Measurements from ENCODE around the gene ANGPTL7.
"Not testable (repeated sequence)": the region's sequence is repeated elsewhere in the genome, so short reads cannot be mapped to it uniquely, and the experiment has no call there.

Gene ANGPTL7

DNA sequence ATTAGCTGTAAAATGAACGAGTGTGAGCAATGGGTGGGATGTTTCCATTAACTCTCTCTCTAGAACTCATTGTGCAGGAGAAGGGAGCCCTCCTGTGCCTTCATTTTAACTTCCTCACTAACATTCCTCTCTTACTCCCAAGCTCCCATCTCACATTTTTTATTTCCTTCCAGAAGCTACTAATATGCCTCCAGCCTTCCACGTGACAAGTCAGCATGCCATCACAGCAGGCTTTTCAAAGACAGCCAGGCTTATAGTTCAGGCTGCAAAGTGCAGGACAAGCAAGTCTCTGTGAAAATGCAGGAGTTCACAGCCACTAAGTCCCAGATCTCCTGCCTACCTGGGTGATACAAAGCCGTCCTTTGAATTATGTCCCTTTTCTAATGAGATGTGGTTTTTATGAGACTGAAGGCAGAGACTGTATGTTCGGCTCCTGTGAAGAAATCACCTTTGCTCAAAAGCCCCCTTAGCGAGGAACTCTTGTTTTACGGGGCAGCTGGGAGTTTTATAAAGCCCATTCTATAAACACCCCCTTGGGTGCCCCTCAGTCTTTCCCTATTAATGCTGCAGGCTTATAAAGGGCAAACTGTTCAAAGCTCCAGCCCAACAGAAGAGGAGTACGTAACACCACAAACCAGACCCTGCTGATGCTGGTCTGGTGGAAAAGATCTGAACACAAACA is 14.8 kb upstream of the ANGPTL7 start:
- H3K27me3 Mint-ChIP-seq (ENCODE audit: low read depth, poor library complexity), result peaks cover 11% of the 10 kb centered on the region

DNA sequence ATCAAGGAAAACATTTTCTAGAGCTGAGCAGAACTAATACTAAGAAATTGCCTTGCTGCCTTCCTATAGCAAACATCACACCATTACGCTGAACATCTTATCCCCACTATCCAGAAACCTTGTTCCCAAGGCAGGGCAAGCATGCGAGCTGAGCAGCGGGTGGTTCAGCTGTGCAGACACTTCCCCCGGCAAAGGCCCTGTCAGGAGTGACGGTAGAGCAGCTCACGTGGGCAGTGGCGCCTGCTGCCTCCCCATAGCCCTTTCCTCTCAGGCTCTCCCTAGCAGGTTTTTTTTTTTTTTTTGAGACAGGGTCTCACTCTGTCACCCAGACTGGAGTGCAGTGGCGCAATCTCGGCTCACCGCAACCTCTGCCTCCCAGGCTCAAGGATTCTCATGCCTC is 13.7 kb upstream of the ANGPTL7 start:
- Mint-ChIP-seq H3K4me3 (no peak overlapping the region), H3K27me3 (ENCODE audit: low read depth, poor library complexity) (peaks cover 11% of the 10 kb centered on the region), H3K27ac (peak overlapping the region; percentile 36), H3K36me3 (ENCODE audit: low read depth) (peaks cover 16% of the 10 kb centered on the region), H3K4me1 (peaks cover 37% of the 10 kb centered on the region), H3K9me3 (no peaks in the 10 kb centered on the region)
- TF ChIP-seq, protein P1, sequence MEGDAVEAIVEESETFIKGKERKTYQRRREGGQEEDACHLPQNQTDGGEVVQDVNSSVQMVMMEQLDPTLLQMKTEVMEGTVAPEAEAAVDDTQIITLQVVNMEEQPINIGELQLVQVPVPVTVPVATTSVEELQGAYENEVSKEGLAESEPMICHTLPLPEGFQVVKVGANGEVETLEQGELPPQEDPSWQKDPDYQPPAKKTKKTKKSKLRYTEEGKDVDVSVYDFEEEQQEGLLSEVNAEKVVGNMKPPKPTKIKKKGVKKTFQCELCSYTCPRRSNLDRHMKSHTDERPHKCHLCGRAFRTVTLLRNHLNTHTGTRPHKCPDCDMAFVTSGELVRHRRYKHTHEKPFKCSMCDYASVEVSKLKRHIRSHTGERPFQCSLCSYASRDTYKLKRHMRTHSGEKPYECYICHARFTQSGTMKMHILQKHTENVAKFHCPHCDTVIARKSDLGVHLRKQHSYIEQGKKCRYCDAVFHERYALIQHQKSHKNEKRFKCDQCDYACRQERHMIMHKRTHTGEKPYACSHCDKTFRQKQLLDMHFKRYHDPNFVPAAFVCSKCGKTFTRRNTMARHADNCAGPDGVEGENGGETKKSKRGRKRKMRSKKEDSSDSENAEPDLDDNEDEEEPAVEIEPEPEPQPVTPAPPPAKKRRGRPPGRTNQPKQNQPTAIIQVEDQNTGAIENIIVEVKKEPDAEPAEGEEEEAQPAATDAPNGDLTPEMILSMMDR (IDR thresholded peaks at IDR 0.05), result no peak
- DNase-seq, result no peak

More for the DNA sequence above, 14.8 kb upstream of the ANGPTL7 start:
- DNase-seq, result no peak
- Mint-ChIP-seq H3K4me3 (no peak overlapping the region), H3K9me3 (no peaks in the 10 kb centered on the region), H3K27ac (peak overlapping the region; percentile 57), H3K36me3 (ENCODE audit: low read depth) (peaks cover 11% of the 10 kb centered on the region), H3K4me1 (peaks cover 28% of the 10 kb centered on the region)
- TF ChIP-seq, protein P1 (IDR thresholded peaks at IDR 0.05), result no peak

DNA sequence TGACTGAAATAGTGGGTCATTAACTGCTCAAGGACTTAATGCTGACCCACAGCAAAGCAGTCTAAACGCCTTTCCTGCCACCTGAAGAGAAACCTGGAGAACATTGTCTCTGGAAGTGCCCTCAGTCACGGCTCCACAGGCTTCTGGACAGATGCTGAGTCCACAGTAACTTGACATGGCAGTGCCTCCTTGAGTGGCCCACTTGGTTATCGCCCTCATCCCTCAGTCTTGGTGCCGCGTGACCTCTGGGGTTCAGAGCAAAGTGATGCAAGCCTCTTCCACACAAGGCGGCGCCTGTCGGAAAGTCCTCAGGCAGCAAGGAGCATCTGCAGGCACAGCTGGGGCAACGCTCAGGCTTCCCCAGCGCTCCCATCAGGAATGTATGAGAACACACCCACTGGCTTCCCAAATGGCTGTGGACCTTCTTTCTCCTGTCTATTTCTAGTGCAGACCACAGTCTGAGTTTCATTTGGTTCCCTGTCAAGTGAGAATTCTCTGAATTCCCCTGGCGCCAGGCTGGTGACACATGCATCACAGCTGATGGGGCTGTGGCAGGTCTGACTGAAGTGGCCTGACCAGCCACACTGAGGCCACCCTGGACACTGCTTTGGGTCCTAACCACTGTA is 13.0 kb upstream of the ANGPTL7 start:
- Mint-ChIP-seq H3K27ac (peak overlapping the region; percentile 36), H3K9me3 (no peaks in the 10 kb centered on the region), H3K4me1 (peaks cover 38% of the 10 kb centered on the region), H3K4me3 (no peak overlapping the region), H3K27me3 (ENCODE audit: low read depth, poor library complexity) (peaks cover 11% of the 10 kb centered on the region), H3K36me3 (ENCODE audit: low read depth) (peaks cover 23% of the 10 kb centered on the region)
- TF ChIP-seq, protein P1 (IDR thresholded peaks at IDR 0.05), result no peak
- DNase-seq, result no peak

DNA sequence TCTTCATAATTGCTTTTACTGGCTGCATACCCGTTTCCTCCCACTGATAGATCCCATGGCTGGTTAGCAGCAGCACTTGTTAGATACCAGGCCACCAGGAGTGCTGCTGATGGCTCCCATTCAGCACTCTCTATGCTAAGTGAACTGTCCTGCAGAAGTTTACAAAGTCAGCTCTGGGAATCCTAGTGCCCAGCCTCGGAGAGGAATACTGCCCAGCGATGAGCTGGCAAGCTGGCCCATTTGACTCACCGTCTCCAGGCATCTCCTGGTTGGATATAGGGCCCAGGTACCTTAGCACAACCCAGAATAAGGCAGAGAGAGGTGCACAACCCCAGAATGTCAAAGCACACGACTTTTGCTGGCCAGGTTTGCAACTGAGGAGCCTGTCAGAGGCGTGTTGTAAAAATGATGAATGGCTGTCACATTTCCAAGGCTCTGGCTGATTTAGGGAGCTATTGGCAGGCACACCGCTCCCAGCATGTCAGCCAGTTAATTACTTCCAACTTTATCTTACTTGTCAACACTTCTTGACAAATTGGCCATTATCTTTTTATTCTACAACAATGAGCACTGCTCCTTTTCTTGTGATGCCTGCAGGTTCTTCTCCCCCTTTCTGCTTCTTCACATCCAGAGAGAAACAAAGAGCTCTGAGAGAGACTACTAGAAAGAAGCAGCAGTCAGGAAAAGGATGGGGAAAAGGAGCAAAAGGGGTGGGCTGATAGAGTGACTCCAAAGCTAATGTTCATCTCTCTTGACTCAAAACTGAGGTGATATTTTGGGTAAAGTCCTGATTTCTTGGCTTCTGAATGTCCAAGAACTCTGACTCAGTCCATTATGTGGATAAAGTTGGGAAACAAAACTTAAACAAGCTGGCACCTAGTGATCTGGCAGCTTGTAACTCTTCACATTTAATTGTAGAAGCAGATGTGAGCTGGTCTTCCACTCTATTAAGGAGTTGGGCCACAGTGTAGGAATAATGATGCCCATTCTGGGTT is 10.8 kb upstream of the ANGPTL7 start:
- H3K36me3 Mint-ChIP-seq (ENCODE audit: low read depth), result peaks cover 34% of the 10 kb centered on the region
- no peaks in the 10 kb centered on the region for H3K9me3 Mint-ChIP-seq
- peak overlapping the region; percentile 12 for H3K27ac Mint-ChIP-seq
- H3K27me3 Mint-ChIP-seq (ENCODE audit: low read depth, poor library complexity), result peaks cover 8% of the 10 kb centered on the region
- TF ChIP-seq, protein P1 (IDR thresholded peaks at IDR 0.05), result no peak
- H3K4me3 Mint-ChIP-seq, result no peak overlapping the region
- peaks cover 38% of the 10 kb centered on the region for H3K4me1 Mint-ChIP-seq
- DNase-seq, result peak; percentile 37

DNA sequence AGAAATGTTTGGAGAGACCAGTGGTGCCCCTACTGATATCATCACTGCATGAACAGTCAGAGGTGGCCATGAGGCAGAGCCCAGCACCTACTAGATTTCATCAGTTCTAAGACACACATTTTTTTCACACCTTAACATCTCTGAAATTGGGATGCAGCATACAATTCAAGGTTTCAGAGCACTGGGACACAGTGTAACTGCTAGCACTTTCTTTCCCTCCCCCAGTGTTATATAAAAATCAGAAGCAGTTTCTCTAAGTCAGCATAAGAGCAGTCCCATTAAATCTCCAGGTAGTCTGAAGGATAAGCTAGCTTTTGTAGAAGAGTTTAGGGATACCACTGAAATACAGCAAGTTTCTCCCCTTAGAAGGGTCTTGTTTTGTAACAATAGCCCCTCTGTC is 10.0 kb upstream of the ANGPTL7 start:
- TF ChIP-seq, protein P1 (IDR thresholded peaks at IDR 0.05), result no peak
- Mint-ChIP-seq H3K4me1 (peaks cover 38% of the 10 kb centered on the region), H3K4me3 (no peak overlapping the region), H3K36me3 (ENCODE audit: low read depth) (peaks cover 37% of the 10 kb centered on the region), H3K27me3 (ENCODE audit: low read depth, poor library complexity) (peaks cover 7% of the 10 kb centered on the region), H3K9me3 (no peaks in the 10 kb centered on the region), H3K27ac (no peak overlapping the region)
- DNase-seq, result no peak

DNA sequence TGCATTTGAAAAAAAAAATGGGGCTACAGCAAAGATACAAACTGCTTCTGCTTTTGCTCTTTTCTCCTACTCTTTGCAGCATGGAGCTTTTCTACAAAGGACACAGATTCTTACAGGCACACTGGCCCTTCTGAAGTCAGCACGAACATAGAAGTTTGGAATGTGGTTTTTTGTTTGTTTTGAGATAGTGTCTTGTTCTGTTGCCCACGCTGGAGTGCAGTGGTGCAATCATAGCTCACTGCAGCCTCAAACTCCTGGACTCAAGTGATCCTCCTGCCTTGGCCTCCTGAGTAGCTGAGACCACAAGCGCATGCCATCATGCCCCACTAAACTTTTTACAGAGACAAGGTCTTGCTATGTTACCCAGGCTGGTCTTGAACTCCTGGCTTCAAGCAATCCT is 9.4 kb upstream of the ANGPTL7 start:
- not testable (repeated sequence) for H3K4me3 Mint-ChIP-seq; H3K9me3 Mint-ChIP-seq; DNase-seq; H3K27ac Mint-ChIP-seq; H3K27me3 Mint-ChIP-seq (ENCODE audit: low read depth, poor library complexity)
- peaks cover 40% of the 10 kb centered on the region for H3K36me3 Mint-ChIP-seq (ENCODE audit: low read depth)
- peaks cover 38% of the 10 kb centered on the region for H3K4me1 Mint-ChIP-seq

Data from nephron progenitor cell (in vitro differentiated cells).